Germinal center (tissue), 1 donor: ENCODE data around the gene PARS2.

ENCODE experiments used
- DNase-seq: peaks from one replicate; pipeline ENCODE4 v3.0.0; 2012; ENCODE audit warnings: mixed read lengths, low spot score

The PARS2 gene

DNA sequence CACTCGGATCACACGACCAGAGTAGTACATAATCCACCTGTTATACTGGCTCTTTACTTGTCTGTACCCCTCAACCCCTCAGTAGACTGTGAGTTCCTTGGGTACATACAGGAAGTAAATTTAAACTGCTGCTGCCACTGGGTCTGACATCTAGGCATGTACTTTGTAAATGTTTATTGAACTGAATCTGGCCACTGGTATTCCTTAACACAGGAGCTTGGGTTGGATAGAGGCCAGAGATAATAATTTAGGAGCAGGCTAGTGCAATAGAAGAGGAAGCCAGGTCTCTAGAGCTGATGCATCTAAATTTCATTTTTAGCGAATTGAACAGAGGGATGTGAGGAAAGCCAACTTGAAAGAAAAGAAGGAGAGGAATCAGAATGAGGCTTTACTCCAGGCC, 36.3 kb downstream of the PARS2 start:
- no peak for DNase-seq

- no peak for DNase-seq
Observed at GRCh38 chr1:54724771-54725170, 39.6 kb downstream of the PARS2 start.

DNA sequence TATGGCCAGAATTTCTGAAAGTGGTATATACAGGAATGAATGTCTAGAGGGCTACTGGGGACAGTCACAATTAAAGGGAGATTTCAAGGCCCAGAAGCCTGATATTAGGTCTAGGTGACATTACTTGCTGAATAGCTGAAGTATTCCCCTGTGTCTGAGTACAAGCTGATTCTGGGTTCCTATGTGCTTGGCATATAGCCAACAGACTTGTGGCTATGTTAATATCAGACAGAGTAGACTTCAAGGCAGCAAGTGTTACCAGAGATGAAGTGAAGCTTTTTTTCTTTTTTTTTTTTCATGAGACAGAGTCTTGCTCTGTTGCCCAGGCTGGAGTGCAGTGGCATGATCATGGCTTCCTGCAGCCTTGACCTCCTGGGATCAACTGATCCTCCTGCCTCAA, 40.3 kb downstream of the PARS2 start:
- DNase-seq: no peak

DNA sequence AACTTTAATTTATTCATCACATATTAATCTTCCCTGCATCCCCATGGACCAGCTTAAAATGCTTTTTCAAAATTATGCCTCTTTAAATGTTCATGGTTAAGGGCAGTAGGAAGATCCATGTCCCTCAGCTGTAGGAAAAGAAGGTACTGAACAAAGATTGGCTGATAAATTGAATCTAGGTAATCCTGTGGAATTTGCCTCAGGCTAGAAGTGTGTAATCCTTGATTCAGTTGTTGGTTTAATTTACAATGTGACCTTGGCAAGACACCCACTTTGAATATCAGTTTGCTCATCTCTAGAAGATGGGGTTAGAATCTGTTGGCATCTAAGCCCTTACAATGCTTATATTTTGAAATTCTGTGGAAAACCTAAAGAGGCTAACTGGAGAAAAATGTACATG, 42.6 kb downstream of the PARS2 start:
- DNase-seq: no peak

DNA sequence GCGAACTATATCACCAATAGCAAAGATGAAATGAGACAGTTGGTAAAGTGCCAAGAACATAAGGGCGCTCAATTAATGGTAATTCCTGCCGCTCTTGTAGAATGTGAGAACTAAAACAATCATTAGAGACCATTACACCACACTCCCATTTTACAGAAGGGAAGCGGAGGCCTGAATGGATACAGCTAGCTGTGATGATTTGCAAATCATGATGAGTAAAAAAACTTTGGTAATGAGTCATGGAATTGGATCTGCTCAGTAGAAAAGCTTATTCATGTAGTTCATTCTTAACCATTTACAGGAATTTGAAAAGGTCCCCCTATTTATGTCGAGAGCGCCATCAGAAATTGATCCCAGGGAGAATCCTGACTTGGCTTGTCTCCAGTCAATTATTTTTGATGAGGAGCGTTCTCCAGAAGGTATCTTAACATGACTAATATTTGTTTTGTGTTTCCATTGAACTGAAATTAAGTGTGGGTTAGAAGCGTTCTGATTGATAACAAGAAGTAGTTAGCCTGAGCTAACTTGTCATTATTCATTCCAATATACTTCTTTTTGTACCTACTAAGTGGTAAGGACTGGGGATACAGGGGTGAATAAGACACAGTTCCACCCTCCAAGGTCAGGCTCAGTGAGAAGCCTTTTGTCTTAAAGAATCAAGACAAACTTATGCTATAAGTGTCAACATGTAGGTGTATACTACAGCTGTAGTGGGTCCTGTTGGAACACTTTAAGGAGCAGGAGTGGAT, 47.9 kb downstream of the PARS2 start:
- no peak for DNase-seq

DNA sequence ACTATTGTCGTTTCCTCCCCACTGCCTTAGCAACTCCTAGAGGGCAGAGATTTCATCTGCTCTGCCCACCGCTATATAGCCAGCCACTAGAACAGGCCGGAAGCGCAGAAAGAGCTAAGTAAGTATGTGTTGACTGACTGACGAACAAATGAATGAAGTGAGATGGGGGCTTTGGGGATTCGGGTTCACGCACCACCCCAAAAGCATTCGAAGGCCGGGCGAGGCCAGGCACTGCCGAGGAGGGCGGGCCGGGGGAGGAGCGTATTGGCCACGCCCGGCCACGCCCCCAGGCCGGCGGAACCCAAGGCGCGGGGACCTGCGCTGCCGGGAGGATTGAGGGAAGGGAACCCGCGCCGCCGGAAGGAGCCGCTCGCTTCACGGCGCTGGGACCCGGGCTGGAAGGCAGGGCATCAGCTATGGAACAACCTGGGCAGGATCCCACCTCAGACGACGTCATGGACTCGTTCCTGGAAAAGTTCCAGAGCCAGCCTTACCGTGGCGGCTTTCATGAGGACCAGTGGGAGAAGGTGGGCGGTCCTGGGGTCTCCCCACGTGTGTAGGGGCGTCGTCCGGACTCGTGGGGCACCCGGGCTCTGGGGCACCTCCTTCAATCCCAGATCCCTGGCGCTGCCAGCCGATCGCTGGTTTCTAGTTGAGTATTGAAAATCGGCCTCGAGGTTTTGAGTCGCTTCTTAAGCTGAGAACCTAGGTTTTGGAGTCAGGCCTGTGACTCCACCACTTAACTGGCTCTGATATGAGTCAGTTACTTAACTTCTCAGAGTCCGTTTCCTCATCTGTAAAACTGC, 48.6 kb downstream of the PARS2 start, which contains the start of gene TTC4:
TSS of gene TTC4 (plus strand) at position 369 of the 806 bp plus-strand sequence. CDS start at position 417, 48 bp downstream.
- peak; percentile 92 for DNase-seq

DNA sequence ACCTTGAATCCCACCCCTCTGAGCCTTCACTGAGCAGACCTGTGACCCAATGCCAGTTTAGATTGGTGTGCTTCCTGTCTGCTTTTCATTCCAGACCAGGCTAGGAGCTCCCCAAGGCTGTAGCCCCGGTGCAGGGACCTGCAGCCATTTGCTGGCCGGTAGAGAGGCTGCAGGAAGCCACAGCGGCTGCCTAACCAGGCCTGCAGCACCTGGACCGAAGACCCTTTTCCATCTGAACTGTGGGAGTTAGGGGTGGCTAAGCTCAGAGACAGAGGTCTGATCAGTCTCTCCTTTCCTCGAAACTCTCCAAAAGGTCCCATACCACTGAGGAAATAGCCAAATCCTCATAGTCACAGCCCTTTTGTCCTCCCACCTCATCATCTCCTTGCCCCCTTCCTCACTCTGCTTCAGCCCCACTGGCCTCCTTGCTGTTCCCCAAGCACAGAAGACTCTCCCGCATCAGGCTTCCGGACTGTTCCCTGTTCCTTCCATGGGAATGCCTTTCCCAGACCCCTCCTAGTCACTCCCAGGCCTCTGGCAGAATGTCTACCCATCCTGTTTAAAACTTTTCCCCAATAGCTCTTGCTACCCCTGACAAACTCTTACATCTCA, 49.3 kb downstream of the PARS2 start:
- no peak for DNase-seq

- no peak for DNase-seq
Observed at GRCh38 chr1:54711536-54711935, 52.8 kb downstream of the PARS2 start.

DNA sequence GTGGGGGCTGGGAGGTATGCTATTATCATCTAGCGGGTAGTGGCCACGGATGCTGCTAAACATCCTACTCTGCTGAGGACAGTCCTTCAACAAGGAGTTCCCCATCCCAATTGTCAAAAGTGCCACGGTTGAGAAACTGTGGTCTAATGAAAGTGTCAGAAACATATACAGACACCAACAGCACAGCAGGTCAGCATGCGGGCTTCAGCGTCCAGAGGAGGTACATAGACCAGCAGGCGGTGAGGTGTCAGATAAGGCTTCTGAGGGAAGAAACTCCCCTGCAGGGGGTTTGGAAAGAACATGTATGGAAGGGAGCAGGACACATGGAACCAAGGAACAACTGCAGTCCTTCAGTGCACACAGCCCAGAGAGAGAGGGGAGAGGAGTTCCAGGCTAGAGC, 53.5 kb downstream of the PARS2 start:
- DNase-seq: no peak

DNA sequence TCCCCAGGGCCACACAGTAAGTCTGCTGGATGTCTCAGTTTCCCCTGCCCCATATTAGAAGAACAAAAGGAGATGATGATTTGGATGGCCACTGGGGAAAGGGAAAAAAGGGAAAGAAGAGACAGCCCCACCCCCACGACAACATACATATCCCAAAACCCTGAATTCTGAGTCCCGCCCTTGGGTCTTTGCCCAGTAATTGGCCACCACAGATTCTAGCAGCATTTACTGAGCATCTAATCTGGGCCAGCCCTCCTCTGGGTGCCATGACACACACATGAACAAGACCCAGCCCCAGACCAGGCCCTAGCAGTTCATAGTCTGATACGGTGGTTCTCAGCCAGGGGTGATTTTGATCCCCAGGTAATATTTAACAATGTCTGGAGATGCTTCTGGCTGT, 53.9 kb downstream of the PARS2 start:
- no peak for DNase-seq

GRCh38 chr1:54709547-54710292, 54.6 kb downstream of the PARS2 start:
- DNase-seq: no peak

GRCh38 chr1:54708385-54708784, 55.9 kb downstream of the PARS2 start:
- no peak for DNase-seq
